ENCODE measurements around the gene PRAMEF8. TPM values are rescaled to one million over a fixed set of nuclear protein-coding genes. Genes with fewer than 3 reads are reported as not detected.
"Not testable (repeated sequence)": the region's sequence is repeated elsewhere in the genome, so short reads cannot be mapped to it uniquely, and the experiment has no call there.

Gene PRAMEF8
- total RNA-seq (not detected), polyA plus RNA-seq (not detected)
- long read RNA-seq, donor 1, result 0 reads
- long read RNA-seq, donor 2, result 0 reads
- long read RNA-seq, donor 3, result 0 reads

GRCh38 chr1:13285037-13285436 is at the start of gene PRAMEF8:
Gene PRAMEF8 (minus strand): TSS chr1:13285137. CDS start chr1:13284091, 1,046 bp downstream.
- intact Hi-C loops (cut with DNase I); H3K36me3 ChIP-seq; H3K9me3 ChIP-seq; ATAC-seq; DNase-seq; H3K27ac ChIP-seq; H3K27me3 ChIP-seq; H3K4me3 ChIP-seq; H3K4me1 ChIP-seq: not testable (repeated sequence)
- WGBS, 2 donors, result no CpG with 5 or more reads among the region's 1 CpG

- H3K36me3 ChIP-seq; H3K27me3 ChIP-seq; H3K9me3 ChIP-seq; intact Hi-C loops (cut with DNase I); ATAC-seq; H3K27ac ChIP-seq; H3K4me1 ChIP-seq; DNase-seq; H3K4me3 ChIP-seq: not testable (repeated sequence)
- 42 to 46% methylated on average over 2 to 3 of the region's 4 CpGs for whole genome bisulfite sequencing, 2 donors
Measured at GRCh38 chr1:13315281-13315680, 30.3 kb upstream of the PRAMEF8 start, which contains the start of gene PRAMEF15. Gene PRAMEF15 (plus strand): TSS chr1:13315581. CDS start chr1:13318408, 2,827 bp downstream.

GRCh38 chr1:13303239-13303638 is 18.3 kb upstream of the PRAMEF8 start, which contains the start of gene PRAMEF33:
Gene PRAMEF33 (plus strand): TSS chr1:13303539. CDS start chr1:13305955, 2,416 bp downstream.
- H3K9me3 ChIP-seq; H3K27me3 ChIP-seq; H3K27ac ChIP-seq; intact Hi-C loops (cut with DNase I); ATAC-seq; H3K36me3 ChIP-seq; H3K4me1 ChIP-seq; DNase-seq; H3K4me3 ChIP-seq: not testable (repeated sequence)
- WGBS, 2 donors, result no CpG with 5 or more reads among the region's 1 CpG

GRCh38 chr1:13302197-13302596 is 17.3 kb upstream of the PRAMEF8 start:
- H3K27ac ChIP-seq; H3K36me3 ChIP-seq; H3K9me3 ChIP-seq; H3K4me1 ChIP-seq; H3K4me3 ChIP-seq; DNase-seq; intact Hi-C loops (cut with DNase I); H3K27me3 ChIP-seq; ATAC-seq: not testable (repeated sequence)

GRCh38 chr1:13298699-13299098 is 13.8 kb upstream of the PRAMEF8 start:
- ATAC-seq; DNase-seq; H3K4me3 ChIP-seq; intact Hi-C loops (cut with DNase I); H3K27ac ChIP-seq; H3K27me3 ChIP-seq; H3K9me3 ChIP-seq; H3K4me1 ChIP-seq; H3K36me3 ChIP-seq: not testable (repeated sequence)
- WGBS, 2 donors, result 98% methylated on average over 9 of the region's 27 CpGs; no CpG with 5 or more reads in 1 of the 2 donors

GRCh38 chr1:13297216-13297931 is 12.4 kb upstream of the PRAMEF8 start:
- DNase-seq; ATAC-seq; H3K36me3 ChIP-seq; H3K27ac ChIP-seq; intact Hi-C loops (cut with DNase I); H3K4me1 ChIP-seq; H3K4me3 ChIP-seq; H3K9me3 ChIP-seq; H3K27me3 ChIP-seq: not testable (repeated sequence)
- WGBS, 2 donors, result 89 to 93% methylated on average over 2 of the region's 5 CpGs

- H3K4me3 ChIP-seq; H3K27me3 ChIP-seq; ATAC-seq; DNase-seq; H3K27ac ChIP-seq; H3K9me3 ChIP-seq; H3K4me1 ChIP-seq; H3K36me3 ChIP-seq; intact Hi-C loops (cut with DNase I): not testable (repeated sequence)
- 59 to 76% methylated on average over 1 to 2 of the region's 3 CpGs for WGBS, 2 donors
Measured at GRCh38 chr1:13289030-13289429, 4.1 kb upstream of the PRAMEF8 start.

- intact Hi-C loops (cut with DNase I); H3K27me3 ChIP-seq; H3K27ac ChIP-seq; ATAC-seq; H3K4me1 ChIP-seq; H3K36me3 ChIP-seq; H3K4me3 ChIP-seq; DNase-seq; H3K9me3 ChIP-seq: not testable (repeated sequence)
- 71 to 72% methylated on average over 3 of the region's 3 CpGs for WGBS, 2 donors
Measured at GRCh38 chr1:13279617-13280016, 5.3 kb downstream of the PRAMEF8 start.
